Skeletal muscle cell (primary cell): Measurements from ENCODE around the gene ULBP3.
A peak's percentile ranks its signal among the peaks of the same experiment; 100 is the strongest.

Experiments
- DNase-seq: peaks from one replicate; pipeline ENCODE4 v3.0.0-alpha.2; 2010; ENCODE audit warnings: low read depth
- H3K4me3 ChIP-seq: 2 replicates; pipeline ENCODE4 v1.5.1; 2011; ENCODE audit warnings: low read depth, mild to moderate bottlenecking, control low read depth, low read length, moderate library complexity

The ULBP3 gene

DNA sequence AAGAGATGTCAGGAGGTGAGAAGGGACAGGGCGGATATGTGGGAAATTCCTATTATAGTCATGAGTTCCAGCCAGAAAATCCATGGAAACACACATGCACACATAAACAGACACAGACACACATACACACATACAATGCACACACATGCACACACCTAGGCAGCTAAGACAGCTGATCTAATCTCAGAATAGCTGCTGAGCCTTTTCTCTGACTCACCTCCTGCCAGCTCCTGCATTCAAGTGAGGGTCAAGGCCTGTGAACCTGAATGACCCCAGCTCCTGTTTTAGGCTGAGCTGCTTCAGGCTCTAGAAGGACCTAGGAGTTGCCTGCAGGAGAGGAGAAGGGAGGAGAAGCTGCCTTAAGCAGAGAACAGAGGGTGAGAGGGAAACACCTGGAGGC lies 22.0 kb downstream of the ULBP3 start:
- no peak overlapping the region for H3K4me3 ChIP-seq
- DNase-seq = no peak

GRCh38 chr6:150044621-150045145 lies 24.2 kb downstream of the ULBP3 start:
- no peak for DNase-seq
- H3K4me3 ChIP-seq = no peak overlapping the region

- H3K4me3 ChIP-seq = no peak overlapping the region
- DNase-seq = no peak
These were observed 25.2 kb downstream of the ULBP3 start for GRCh38 chr6:150043501-150044412.

DNA sequence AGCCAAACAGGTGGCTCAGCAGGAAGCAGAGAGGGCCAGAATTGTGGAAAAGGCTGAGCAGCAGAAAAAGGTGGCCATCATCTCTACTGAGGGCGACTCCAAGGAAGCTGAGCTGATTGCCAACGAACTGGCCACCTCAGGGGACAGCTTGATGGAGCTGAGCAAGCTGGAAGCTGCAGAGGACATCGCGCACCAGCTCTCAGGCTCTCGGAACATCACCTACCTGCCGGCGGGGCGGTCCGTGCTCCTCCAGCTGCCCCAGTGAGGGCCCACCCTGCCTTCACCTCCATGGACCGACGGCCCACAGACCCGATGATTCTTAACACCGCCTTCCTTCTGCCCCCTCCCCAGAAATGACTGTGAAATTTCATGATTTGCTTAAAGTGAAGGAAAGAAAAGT lies 25.8 kb downstream of the ULBP3 start:
- no peak overlapping the region for H3K4me3 ChIP-seq
- no peak for DNase-seq

- no peak overlapping the region for H3K4me3 ChIP-seq
- DNase-seq = no peak
These were observed 30.5 kb downstream of the ULBP3 start for GRCh38 chr6:150038202-150039062.

GRCh38 chr6:150037526-150038201 lies 31.3 kb downstream of the ULBP3 start:
- peak overlapping the region; percentile 13 for H3K4me3 ChIP-seq
- no peak for DNase-seq

DNA sequence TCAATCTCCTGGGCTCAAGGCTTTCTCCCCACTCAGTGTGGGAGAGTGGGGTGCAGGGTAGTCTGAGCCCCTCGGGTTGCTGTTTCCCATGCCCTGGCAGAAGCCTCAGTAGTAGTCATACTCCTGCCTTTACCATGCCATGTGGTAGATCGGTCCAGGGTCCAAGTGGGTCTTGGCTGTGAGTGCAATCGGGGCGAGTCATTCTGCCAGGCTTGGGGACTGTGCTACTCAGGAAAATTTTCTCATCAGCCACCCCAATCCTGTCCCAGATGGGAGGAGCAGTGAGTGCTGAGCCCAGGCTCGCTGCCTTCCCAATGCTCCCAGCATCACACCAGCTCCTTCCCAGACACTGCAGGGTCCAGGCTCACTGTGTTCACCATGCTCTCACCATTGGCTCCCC lies 32.8 kb downstream of the ULBP3 start:
- DNase-seq = no peak

DNA sequence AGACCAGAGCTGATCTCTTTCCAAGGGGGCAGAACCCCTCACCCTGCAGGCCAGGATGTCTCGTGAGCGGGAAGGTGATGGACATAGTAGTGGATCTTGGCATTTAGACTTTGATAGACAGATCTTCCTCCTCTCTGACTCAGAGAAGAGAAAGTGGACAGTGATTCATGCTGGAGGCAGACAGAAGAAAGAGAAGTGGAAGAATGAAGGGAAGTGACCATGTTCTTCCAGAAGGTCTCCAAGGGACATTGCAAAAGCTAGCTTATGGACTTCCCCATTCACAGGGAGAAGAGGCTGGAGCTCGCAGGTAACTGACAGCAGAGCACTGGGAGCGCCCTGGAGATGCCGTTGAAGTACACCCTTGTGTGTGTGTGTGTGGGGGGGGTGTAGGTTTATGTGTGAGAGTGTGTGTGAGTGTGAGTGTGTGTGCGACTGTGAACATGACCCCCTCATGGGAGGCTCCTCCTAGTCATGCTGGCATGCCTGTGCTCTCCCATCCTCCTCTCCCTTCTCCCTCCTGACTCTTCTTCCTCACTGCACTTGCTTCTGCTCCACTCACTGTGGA lies 35.6 kb downstream of the ULBP3 start:
- no peak for DNase-seq
- H3K4me3 ChIP-seq = no peak overlapping the region

More for the DNA sequence above, 32.8 kb downstream of the ULBP3 start:
- H3K4me3 ChIP-seq = no peak overlapping the region

DNA sequence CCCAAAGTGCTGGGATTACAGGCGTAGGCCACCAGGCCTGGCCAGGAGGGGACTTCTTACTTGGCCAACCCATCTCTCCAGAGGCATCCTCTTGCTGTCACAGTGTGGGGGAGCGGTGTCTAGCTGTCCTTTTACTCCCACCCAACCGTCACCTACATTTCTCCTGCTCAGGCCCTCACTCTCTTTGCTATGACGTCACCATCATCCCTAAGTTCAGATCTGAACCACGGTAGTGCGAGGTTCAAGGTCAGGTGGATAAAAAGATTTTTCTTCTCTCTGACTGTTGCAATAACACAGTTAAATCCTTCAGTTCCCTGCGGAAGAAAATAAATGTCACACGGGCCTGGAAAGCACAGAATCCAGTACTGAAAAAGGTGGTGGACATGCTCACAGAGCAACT lies 36.3 kb downstream of the ULBP3 start:
- no peak overlapping the region for H3K4me3 ChIP-seq
- DNase-seq = no peak

DNA sequence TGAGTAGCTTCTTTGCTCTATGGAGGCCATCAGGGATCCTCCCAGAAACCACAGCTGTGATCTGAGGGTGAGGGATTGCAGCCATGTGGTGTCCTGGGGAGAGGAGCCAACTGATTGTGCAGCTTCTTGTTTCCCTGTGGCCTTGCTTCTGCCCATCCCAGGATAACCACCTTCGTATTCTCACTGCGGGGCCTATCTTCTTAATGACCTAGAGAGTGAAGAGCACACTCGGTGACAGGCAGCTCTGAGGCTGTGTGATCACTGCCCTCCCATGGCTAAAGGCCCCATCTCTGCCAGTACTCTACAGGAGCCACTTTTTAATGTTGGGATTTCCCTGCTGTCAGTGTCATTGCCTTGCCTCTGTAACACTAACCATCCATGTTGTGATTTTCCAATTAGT lies 38.3 kb downstream of the ULBP3 start:
- DNase-seq = no peak
- H3K4me3 ChIP-seq = no peak overlapping the region

GRCh38 chr6:150029749-150030148 lies 39.2 kb downstream of the ULBP3 start:
- no peak overlapping the region for H3K4me3 ChIP-seq
- no peak for DNase-seq

DNA sequence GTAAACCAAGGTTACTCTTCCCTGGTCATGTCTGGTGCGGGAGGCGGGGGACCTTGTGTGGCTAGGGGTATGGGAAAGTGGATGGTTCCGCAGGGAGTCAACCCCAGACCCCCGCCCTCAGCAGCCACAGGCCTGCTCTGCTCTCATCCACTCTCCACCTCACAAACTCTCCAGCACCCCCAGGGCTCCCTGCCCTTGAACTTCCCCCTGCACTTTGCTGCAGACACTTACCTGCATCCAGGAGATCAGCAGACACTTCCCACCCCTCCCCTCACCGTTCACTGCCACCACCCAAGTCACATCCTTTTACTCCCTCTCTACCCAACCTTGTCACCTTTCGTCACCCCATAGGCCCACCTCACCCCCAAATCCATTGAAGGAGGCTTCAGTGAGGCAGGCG lies 39.6 kb downstream of the ULBP3 start:
- no peak overlapping the region for H3K4me3 ChIP-seq

DNA sequence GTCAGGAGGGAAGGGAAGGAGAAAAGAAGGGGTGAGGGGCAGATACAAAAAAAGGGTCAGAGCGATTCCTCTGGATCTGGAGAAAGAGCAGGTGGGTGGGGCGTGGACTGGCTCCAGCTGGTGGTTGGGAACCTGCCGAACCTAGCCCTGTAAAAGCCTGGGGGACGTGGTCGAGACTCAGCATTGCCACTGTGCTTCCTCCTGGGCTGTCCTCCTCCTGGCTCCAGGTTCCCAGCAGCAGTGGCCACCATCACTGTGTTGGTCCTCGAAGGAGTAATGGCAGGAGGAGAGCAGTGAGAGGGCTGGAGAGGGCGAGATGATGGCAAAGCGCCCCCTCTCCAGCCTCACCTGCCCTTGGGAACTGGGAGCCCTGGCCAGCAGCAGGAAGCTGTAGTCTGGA lies 40.1 kb downstream of the ULBP3 start:
- no peak for DNase-seq
- H3K4me3 ChIP-seq = no peak overlapping the region

More for the DNA sequence above, 39.6 kb downstream of the ULBP3 start:
- DNase-seq = no peak

DNA sequence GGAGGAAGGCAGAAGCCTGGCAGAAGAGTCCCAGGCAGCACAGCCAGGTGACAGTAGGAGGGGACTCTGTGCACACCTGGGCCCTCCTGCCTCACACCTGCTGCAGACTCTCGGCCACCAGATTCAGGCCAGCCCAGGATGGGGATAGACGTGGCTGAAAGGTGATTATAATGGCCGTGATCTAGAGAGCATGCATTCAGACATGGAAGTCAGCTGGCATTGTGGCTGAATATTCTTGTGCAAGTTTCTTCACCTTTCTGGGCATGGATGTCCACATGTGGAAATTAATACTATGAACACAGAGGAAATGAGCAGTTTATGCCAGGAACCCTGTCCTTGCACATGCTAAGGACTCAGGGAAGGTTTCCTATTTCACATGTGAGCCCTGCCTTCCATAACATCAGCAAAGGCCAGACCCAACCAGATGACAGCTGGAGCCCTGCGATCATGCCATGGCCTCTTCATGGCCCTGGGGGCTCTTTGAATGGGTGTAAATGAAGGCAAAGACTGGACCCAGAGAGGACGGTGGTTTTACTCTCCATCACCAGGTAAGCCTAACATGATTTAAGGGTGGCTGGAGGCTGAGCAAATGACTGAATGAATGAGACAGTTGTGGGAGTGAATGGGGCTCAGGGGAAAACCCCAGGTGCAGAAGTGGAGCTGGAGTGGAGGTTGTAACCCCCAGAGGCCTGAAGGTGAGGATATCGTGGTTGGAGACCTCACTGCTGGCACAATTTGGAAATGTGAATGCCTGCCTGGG lies 40.9 kb downstream of the ULBP3 start:
- no peak overlapping the region for H3K4me3 ChIP-seq
- no peak for DNase-seq

DNA sequence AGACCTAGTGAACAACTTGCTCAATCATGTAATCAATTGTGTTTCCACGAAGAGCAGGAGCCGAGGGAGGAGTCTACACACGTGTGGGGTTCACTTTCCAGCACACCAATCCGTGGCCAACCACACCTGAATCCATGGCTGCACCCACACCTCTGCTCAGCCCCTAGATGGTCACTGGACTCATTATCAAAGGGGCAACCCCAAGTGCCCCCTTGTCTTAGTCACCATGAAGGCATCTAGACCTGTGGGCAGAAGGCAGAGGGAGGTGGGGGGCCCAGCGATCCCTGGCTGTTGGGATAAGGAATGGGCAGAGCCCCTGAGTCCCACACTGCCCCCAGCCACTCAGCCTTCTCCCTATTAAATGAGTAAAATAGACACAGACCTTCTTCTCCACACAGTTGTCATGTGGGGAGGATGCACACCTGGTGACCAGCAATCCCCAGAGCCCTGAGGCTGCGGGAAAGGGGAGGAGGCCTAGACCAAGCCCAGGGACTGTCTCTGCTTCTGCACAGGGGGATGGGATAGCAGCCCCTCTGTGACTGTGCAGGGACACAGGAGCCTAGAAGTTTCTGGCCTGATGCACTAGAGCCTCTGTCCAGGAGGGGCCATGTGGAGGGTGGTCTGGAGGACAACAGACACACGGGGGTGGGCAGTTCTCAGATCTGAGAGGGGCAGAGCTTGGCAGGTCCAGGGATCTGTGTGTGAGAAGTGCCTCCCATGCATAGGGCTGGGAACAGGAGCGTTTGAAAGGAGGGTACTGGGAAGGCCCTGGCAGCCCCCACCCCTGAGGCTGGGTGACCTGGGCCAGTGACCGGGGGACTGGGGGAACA lies 41.7 kb downstream of the ULBP3 start:
- no peak for DNase-seq
- H3K4me3 ChIP-seq = no peak overlapping the region

- DNase-seq = peak; percentile 7
- peak within 1 kb of the TSS; percentile 36 for H3K4me3 ChIP-seq
These were observed 43.6 kb downstream of the ULBP3 start, which contains the start of gene RAET1L for GRCh38 chr6:150025201-150025917. Gene RAET1L, minus strand, starts transcription at chr6:150025532. Its CDS starts 61 bp downstream, at chr6:150025471.

DNA sequence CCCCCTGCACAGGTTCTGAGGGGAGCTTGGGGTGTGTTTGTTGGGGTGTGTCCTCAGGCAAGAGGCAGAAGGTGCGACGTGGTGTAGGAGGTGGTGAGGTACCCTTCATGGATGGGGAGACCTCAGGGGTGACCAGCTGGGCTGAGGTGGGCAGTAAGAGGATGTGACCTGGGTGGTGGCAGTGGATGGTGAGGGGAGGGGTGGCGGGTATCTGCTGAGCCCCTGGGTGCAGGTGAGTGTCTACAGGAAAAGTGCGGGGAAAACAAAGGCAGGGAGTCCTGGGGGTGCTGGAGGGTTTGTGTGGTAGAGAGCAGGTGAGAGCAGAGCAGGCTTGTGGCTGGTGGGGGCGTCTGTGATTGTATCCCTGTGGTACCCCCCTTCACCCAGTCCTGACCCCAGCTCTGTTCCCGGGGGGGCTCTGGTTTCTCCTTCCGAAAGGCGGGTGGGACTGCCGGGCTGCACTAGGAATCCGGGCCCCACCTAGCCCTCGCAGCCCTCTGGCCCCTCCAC lies 44.2 kb downstream of the ULBP3 start:
- no peak overlapping the region for H3K4me3 ChIP-seq
- DNase-seq = no peak
